HepG2 (cell line): Measurements from ENCODE around the gene IMMT. TPM values are rescaled to one million over a fixed set of nuclear protein-coding genes. Genes with fewer than 3 reads are reported as not detected.

Source experiments
- ATAC-seq: fragments of 200-7000 bp; cut with Tn5 transposase; 3 replicates; pipeline ENCODE4 v1.9.1; 2020; ENCODE audit warnings: mild to moderate bottlenecking, moderate library complexity
- BruUV-seq: library from RNA; stranded (reverse); fragments of 400-500 nt; replicated peaks from 2 replicates; lab custom pipeline; 2021; lab: Mats Ljungman, UMichigan
- CTCF ChIA-PET: fragments of 300-600 bp; formaldehyde crosslinking; extraction: SDS; loops from one replicate; lab custom pipeline; 2021; ENCODE audit warnings: low total read pairs, inconsistent platforms, low intra/inter-chr PET ratio; lab: Yijun Ruan, JAX
- POLR2A ChIA-PET: fragments of 350-600 bp; sonication (Branson Sonifier 250); formaldehyde crosslinking; loops from one replicate; lab custom pipeline; 2020; ENCODE audit warnings: antibody characterized with exemption, inconsistent platforms; lab: Yijun Ruan, JAX
- DNase-seq: peaks from one replicate; pipeline ENCODE4 v3.0.0-alpha.2; 2015; ENCODE audit warnings: low spot score
- FAIRE-seq: peaks from 3 replicates; lab custom pipeline; 2011; peaks lifted over from hg19 to GRCh38; lab: Jason Lieb, UNC
- H2AFZ ChIP-seq: one replicate; pipeline ENCODE4 v1.6.1; 2011; ENCODE audit warnings: low read length, inconsistent platforms
- H3K27ac ChIP-seq: fragments of 300-600 bp; 3 replicates; pipeline ENCODE4 v1.8.0; 2011; ENCODE audit warnings: mixed run types, mild to moderate bottlenecking, mixed read lengths, low read length, inconsistent platforms; ENCODE audit not compliant: insufficient read depth; ENCODE audit errors: extremely low read length
- H3K27me3 ChIP-seq, 2 experiments: fragments of 200-600 bp in 1 of 2; 2 replicates in 1 of 2; 3 replicates in 1 of 2; pipeline versions ENCODE4 v1.6.0 to v1.8.0; 2011; ENCODE audit warnings: low read length in 2 of 2, mild to moderate bottlenecking in 2 of 2, moderate library complexity in 2 of 2, inconsistent platforms in 1 of 2; ENCODE audit not compliant: insufficient read depth in 2 of 2, control insufficient read depth in 1 of 2
- H3K36me3 ChIP-seq, 2 experiments: fragments of 200-600 bp in 1 of 2; replicated peaks in 1 of 2; 2 replicates in 1 of 2; 3 replicates in 1 of 2; pipeline versions ENCODE4 v1.5.1 to v1.8.0; 2011; ENCODE audit warnings: low read length in 2 of 2, inconsistent platforms in 1 of 2; ENCODE audit not compliant: insufficient read depth in 2 of 2, control insufficient read depth in 1 of 2
- H3K4me1 ChIP-seq: 2 replicates; pipeline ENCODE4 v1.5.1; 2012; ENCODE audit warnings: low read length, inconsistent platforms; ENCODE audit not compliant: insufficient read depth
- H3K4me2 ChIP-seq: 2 replicates; pipeline ENCODE4 v1.6.0; 2011; ENCODE audit warnings: low read depth, low read length, inconsistent platforms
- H3K4me3 ChIP-seq, 3 experiments: fragments of 200-600 bp in 1 of 3; sonication (generic), shearing (Covaris generic) in 1 of 3; replicated peaks in 1 of 3; 2 replicates each; pipeline ENCODE4 v1.5.1; 2011 to 2016; ENCODE audit warnings: low read length in 3 of 3, inconsistent platforms in 2 of 3, low read depth in 2 of 3, mild to moderate bottlenecking in 2 of 3, control low read depth in 1 of 3, mixed read lengths in 1 of 3; ENCODE audit not compliant: insufficient read depth in 1 of 3
- H3K79me2 ChIP-seq: one replicate; pipeline ENCODE4 v1.6.1; 2011; ENCODE audit warnings: low read length, inconsistent platforms; ENCODE audit not compliant: insufficient read depth
- H3K9ac ChIP-seq: 2 replicates; pipeline ENCODE4 v1.6.0; 2011; ENCODE audit warnings: mild to moderate bottlenecking, low read depth, low read length, inconsistent platforms; ENCODE audit not compliant: insufficient read depth
- H3K9me3 ChIP-seq: 2 replicates; pipeline ENCODE4 v1.5.1; 2012; ENCODE audit warnings: mild to moderate bottlenecking, low read length
- H4K20me1 ChIP-seq: 2 replicates; pipeline ENCODE4 v1.6.0; 2011; ENCODE audit warnings: inconsistent platforms, mild to moderate bottlenecking, low read length, moderate library complexity; ENCODE audit not compliant: insufficient read depth
- GLMP ChIP-seq: sonication (generic); formaldehyde crosslinking; IDR thresholded peaks from 2 replicates; pipeline ENCODE4 v1.9.0; 2021; ENCODE audit warnings: missing genetic modification reagents, mild to moderate bottlenecking, borderline replicate concordance
- NCOA5 ChIP-seq: sonication (generic); formaldehyde crosslinking; IDR thresholded peaks from 2 replicates; pipeline ENCODE4 v1.4.0; 2020; ENCODE audit warnings: missing genetic modification reagents
- PAWR ChIP-seq: sonication (generic); formaldehyde crosslinking; IDR thresholded peaks from 2 replicates; pipeline ENCODE4 v1.4.0; 2020; ENCODE audit warnings: missing genetic modification reagents, mild to moderate bottlenecking, borderline replicate concordance
- STAG1 ChIP-seq: sonication (generic); formaldehyde crosslinking; IDR thresholded peaks from 2 replicates; pipeline ENCODE4 v1.4.0; 2020; ENCODE audit warnings: missing genetic modification reagents
- ZNF530 ChIP-seq: sonication (generic); formaldehyde crosslinking; IDR thresholded peaks from 2 replicates; pipeline ENCODE4 v1.5.0; 2020; ENCODE audit warnings: low read depth, mild to moderate bottlenecking, missing genetic modification reagents
- ZNF709 ChIP-seq: sonication (generic); formaldehyde crosslinking; IDR thresholded peaks from 2 replicates; pipeline ENCODE4 v1.5.0; 2020; ENCODE audit warnings: mild to moderate bottlenecking, missing genetic modification reagents
- ZSCAN5A ChIP-seq: sonication (generic); formaldehyde crosslinking; IDR thresholded peaks from 2 replicates; pipeline ENCODE4 v1.8.0; 2022; ENCODE audit warnings: mild to moderate bottlenecking, missing genetic modification reagents, borderline replicate concordance
- WGBS: methylation state at CpG from one replicate; pipeline ENCODE4 v1.1.6; 2017; ENCODE audit warnings: low lambda C conversion rate; 5-methylcytosine and 5-hydroxymethylcytosine counted together
- in situ Hi-C: cut with HindIII; loops from 2 replicates; pipeline ENCODE4 v1.10.0; 2017; ENCODE audit warnings: low pct_unique_long_range_greater_than_20kb; ENCODE audit not compliant: extremely low pct_ligation_motif_present
- intact Hi-C: fragments of 100-400 bp; cut with micrococcal nuclease; formaldehyde crosslinking; loops from one replicate; pipeline ENCODE4 v1.10.0; 2022; ENCODE audit not compliant: unreplicated experiment
- polyA plus RNA-seq, 8 experiments: library from polyadenylated mRNA; depleted of rRNA in 3 of 8; stranded (reverse) in 7 of 8; unstranded in 1 of 8; fragments of >200 nt; fragmentation: Illumina TruSeq in 4 of 8; extraction: Trizol in 4 of 8; gene quantifications; 2 replicates each; pipeline versions ENCODE4 v1.2.1 to v1.2.3, GENCODE V29; 2011 to 2016; ENCODE audit warnings: low read depth in 4 of 8, missing spikeins in 1 of 8, mixed read lengths in 1 of 8; ENCODE audit not compliant: insufficient read depth in 1 of 8
- total RNA-seq, 5 experiments: library from RNA; depleted of rRNA; stranded (reverse); fragments of >200 nt; fragmentation: Illumina TruSeq; extraction: Trizol; gene quantifications; 2 replicates each; pipeline ENCODE4 v1.2.3, GENCODE V29; 2016; ENCODE audit warnings: low read depth in 1 of 5
- TF ChIP-seq, protein P1 (sequence below): sonication (generic); formaldehyde crosslinking; conservative IDR thresholded peaks from 2 replicates; pipeline ENCODE4 v1.4.0; 2020; ENCODE audit warnings: missing genetic modification reagents
- TF ChIP-seq, protein P2 (sequence below): sonication (generic); formaldehyde crosslinking; IDR thresholded peaks from 2 replicates; pipeline ENCODE4 v1.5.0; 2020; ENCODE audit warnings: mild to moderate bottlenecking, missing genetic modification reagents, moderate library complexity

Gene IMMT
- total and polyA plus RNA-seq, 2 of the 13 experiments (the other 11 are each of a cell fraction or from before 2014, with no cell fraction given), result 63.5 to 119 TPM

DNA sequence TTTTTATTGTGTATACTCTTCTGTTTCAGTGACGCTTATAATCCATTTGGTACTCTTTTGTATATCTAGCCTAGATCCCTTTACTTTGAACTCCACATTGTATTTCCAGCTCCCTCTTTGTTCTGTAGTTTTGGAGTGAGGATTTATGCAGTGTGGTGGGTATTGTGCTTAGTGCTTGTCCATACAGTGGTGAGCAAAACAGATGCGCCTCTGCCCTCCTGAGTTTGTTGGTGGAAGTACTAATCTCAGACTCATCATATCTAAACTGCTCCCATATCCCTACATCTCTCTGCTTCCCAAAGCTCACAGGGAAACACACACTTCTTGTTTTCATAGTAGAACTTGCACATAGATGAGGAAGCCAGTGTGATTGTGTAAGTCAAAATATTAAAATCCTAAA, 77.1 kb downstream of the IMMT start:
- FAIRE-seq, result no peak
- Histone ChIP-seq H3K4me2 (no peak overlapping the region), H3K4me3 (no peak overlapping the region), H3K27ac (no peak overlapping the region), H3K4me1 (peaks cover 15% of the 10 kb centered on the region), H4K20me1 (peaks cover 5% of the 10 kb centered on the region; the same call in 1 of the 2 replicates), H3K9ac (no peak overlapping the region), H3K9me3 (no peaks in the 10 kb centered on the region), H2AFZ (no peak overlapping the region), H3K27me3 (no peaks in the 10 kb centered on the region), H3K36me3 (peaks cover 72 to 97% of the 10 kb centered on the region in 2 experiments), H3K79me2 (peaks cover 18% of the 10 kb centered on the region)
- intact Hi-C loops (no loop called here), in situ Hi-C loops (no loop called here)
- 96% methylated on average over 2 of the region's 2 CpGs for WGBS
- peak; percentile 62 for ATAC-seq
- TF ChIP-seq ZNF530 (CRISPR knock-in tag), result no peak
- peak; percentile 27 for TF ChIP-seq STAG1 (CRISPR knock-in tag)
- no peak for TF ChIP-seq NCOA5
- TF ChIP-seq ZSCAN5A (CRISPR knock-in tag), result no peak
- TF ChIP-seq, protein P1, sequence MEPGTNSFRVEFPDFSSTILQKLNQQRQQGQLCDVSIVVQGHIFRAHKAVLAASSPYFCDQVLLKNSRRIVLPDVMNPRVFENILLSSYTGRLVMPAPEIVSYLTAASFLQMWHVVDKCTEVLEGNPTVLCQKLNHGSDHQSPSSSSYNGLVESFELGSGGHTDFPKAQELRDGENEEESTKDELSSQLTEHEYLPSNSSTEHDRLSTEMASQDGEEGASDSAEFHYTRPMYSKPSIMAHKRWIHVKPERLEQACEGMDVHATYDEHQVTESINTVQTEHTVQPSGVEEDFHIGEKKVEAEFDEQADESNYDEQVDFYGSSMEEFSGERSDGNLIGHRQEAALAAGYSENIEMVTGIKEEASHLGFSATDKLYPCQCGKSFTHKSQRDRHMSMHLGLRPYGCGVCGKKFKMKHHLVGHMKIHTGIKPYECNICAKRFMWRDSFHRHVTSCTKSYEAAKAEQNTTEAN (CRISPR knock-in tag), result no peak
- TF ChIP-seq PAWR, result no peak
- TF ChIP-seq, protein P2, sequence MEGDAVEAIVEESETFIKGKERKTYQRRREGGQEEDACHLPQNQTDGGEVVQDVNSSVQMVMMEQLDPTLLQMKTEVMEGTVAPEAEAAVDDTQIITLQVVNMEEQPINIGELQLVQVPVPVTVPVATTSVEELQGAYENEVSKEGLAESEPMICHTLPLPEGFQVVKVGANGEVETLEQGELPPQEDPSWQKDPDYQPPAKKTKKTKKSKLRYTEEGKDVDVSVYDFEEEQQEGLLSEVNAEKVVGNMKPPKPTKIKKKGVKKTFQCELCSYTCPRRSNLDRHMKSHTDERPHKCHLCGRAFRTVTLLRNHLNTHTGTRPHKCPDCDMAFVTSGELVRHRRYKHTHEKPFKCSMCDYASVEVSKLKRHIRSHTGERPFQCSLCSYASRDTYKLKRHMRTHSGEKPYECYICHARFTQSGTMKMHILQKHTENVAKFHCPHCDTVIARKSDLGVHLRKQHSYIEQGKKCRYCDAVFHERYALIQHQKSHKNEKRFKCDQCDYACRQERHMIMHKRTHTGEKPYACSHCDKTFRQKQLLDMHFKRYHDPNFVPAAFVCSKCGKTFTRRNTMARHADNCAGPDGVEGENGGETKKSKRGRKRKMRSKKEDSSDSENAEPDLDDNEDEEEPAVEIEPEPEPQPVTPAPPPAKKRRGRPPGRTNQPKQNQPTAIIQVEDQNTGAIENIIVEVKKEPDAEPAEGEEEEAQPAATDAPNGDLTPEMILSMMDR (CRISPR knock-in tag), result peak; percentile 13; the same call in 1 of the 2 replicates
- no peak for TF ChIP-seq GLMP (CRISPR knock-in tag)
- no peak for TF ChIP-seq ZNF709 (CRISPR knock-in tag)
- BruUV-seq, result no TSS peak
- ChIA-PET CTCF (no interaction called here), POLR2A (interaction anchor here (2.0 kb wide), 1 partner anchor 12 kb away, joined by 8 read pairs; the partner anchor contains the start of genes POLR1A and PTCD3)
- DNase-seq, result no peak
